IMR-90 (cell line): ENCODE results near the gene SLC30A10. TPM values are rescaled to one million over a fixed set of nuclear protein-coding genes. Genes with fewer than 3 reads are reported as not detected.
"Not testable (repeated sequence)": the region's sequence is repeated elsewhere in the genome, so short reads cannot be mapped to it uniquely, and the experiment has no call there.

Experiments used
- ATAC-seq: fragments of 200-7000 bp; cut with Tn5 transposase; 2 replicates; pipeline ENCODE4 v1.9.1; 2020; ENCODE audit warnings: low read depth, mild to moderate bottlenecking, moderate library complexity
- BruUV-seq: library from RNA; stranded (reverse); fragments of 400-500 nt; replicated peaks from 2 replicates; lab custom pipeline; 2021; lab: Mats Ljungman, UMichigan
- CTCF ChIA-PET: fragments of 300-600 bp; formaldehyde crosslinking; extraction: SDS; loops from one replicate; lab custom pipeline; 2021; ENCODE audit warnings: antibody characterized with exemption; lab: Yijun Ruan, JAX
- POLR2A ChIA-PET: fragments of 300-600 bp; sonication (Branson Sonifier 250); formaldehyde crosslinking; loops from one replicate; lab custom pipeline; 2022; ENCODE audit warnings: antibody characterized with exemption; ENCODE audit not compliant: unreplicated experiment; lab: Charles Lee
- DNase-seq: peaks from one replicate; pipeline ENCODE4 v3.0.0; 2013
- H2AFZ ChIP-seq: replicated peaks from 2 replicates; pipeline ENCODE3; 2013; ENCODE audit warnings: low read length, mild to moderate bottlenecking; ENCODE audit not compliant: poor library complexity
- H2AK5ac ChIP-seq: 2 replicates; pipeline ENCODE4 v1.6.1; 2013; ENCODE audit warnings: low read depth, low read length, inconsistent platforms
- H2AK9ac ChIP-seq: replicated peaks from 2 replicates; pipeline ENCODE3; 2013; ENCODE audit warnings: mild to moderate bottlenecking, low read depth, low read length, moderate library complexity; ENCODE audit not compliant: poor library complexity
- H2BK120ac ChIP-seq: 2 replicates; pipeline ENCODE4 v1.6.1; 2013; ENCODE audit warnings: low read depth, low read length, inconsistent platforms
- H2BK15ac ChIP-seq: 3 replicates; pipeline ENCODE4 v1.6.1; 2013; ENCODE audit warnings: low read depth, low read length, inconsistent platforms
- H2BK20ac ChIP-seq: 2 replicates; pipeline ENCODE4 v1.6.1; 2013; ENCODE audit warnings: low read depth, mild to moderate bottlenecking, inconsistent platforms, low read length, moderate library complexity
- H2BK5ac ChIP-seq: 2 replicates; pipeline ENCODE4 v1.6.1; 2013; ENCODE audit warnings: mild to moderate bottlenecking, low read depth, low read length, inconsistent platforms; ENCODE audit not compliant: poor library complexity, severe bottlenecking
- H3K14ac ChIP-seq: replicated peaks from 2 replicates; pipeline ENCODE4 v1.6.1; 2013; ENCODE audit warnings: low read depth, low read length, inconsistent platforms
- H3K18ac ChIP-seq: 2 replicates; pipeline ENCODE4 v1.6.1; 2013; ENCODE audit warnings: low read depth, low read length, control low read depth
- H3K23ac ChIP-seq: 2 replicates; pipeline ENCODE4 v1.6.1; 2013; ENCODE audit warnings: low read depth, low read length, inconsistent platforms
- H3K27ac ChIP-seq: 2 replicates; pipeline ENCODE4 v1.5.1; 2013; ENCODE audit warnings: mild to moderate bottlenecking, control low read depth, low read length; ENCODE audit not compliant: insufficient read depth
- H3K27me3 ChIP-seq: 2 replicates; pipeline ENCODE4 v1.6.1; 2013; ENCODE audit warnings: low read length; ENCODE audit not compliant: control insufficient read depth, insufficient read depth
- H3K36me3 ChIP-seq: 2 replicates; pipeline ENCODE4 v1.6.1; 2013; ENCODE audit warnings: low read length, mixed read lengths; ENCODE audit not compliant: control insufficient read depth, insufficient read depth
- H3K4ac ChIP-seq: 2 replicates; pipeline ENCODE4 v1.6.1; 2013; ENCODE audit warnings: low read depth, low read length, inconsistent platforms
- H3K4me1 ChIP-seq: 2 replicates; pipeline ENCODE4 v1.6.1; 2013; ENCODE audit warnings: low read length, mixed read lengths; ENCODE audit not compliant: control insufficient read depth, insufficient read depth
- H3K4me2 ChIP-seq: 2 replicates; pipeline ENCODE4 v1.6.1; 2013; ENCODE audit warnings: low read depth, mild to moderate bottlenecking, control low read depth, low read length, moderate library complexity
- H3K4me3 ChIP-seq: 2 replicates; pipeline ENCODE4 v1.5.1; 2013; ENCODE audit warnings: low read depth, mild to moderate bottlenecking, control low read depth, low read length, moderate library complexity; ENCODE audit not compliant: insufficient read depth
- H3K56ac ChIP-seq: 2 replicates; pipeline ENCODE4 v1.6.1; 2013; ENCODE audit warnings: low read length, inconsistent platforms; ENCODE audit not compliant: insufficient read depth; ENCODE audit errors: extremely low read depth
- H3K79me1 ChIP-seq, 2 experiments: 2 replicates each; pipeline ENCODE4 v1.6.1; 2013; ENCODE audit warnings: low read length in 2 of 2, inconsistent platforms in 1 of 2, low read depth in 1 of 2
- H3K9ac ChIP-seq: 2 replicates; pipeline ENCODE4 v1.6.1; 2013; ENCODE audit warnings: low read depth, low read length, control low read depth
- H3K9me1 ChIP-seq: 2 replicates; pipeline ENCODE4 v1.6.1; 2013; ENCODE audit warnings: low read length, inconsistent platforms; ENCODE audit not compliant: insufficient read depth
- H3K9me3 ChIP-seq: 2 replicates; pipeline ENCODE4 v1.6.1; 2013; ENCODE audit warnings: low read length; ENCODE audit not compliant: control insufficient read depth, insufficient read depth
- H4K20me1 ChIP-seq: 2 replicates; pipeline ENCODE4 v1.6.1; 2013; ENCODE audit warnings: low read length, inconsistent platforms; ENCODE audit not compliant: insufficient read depth
- H4K5ac ChIP-seq: 2 replicates; pipeline ENCODE4 v1.6.1; 2013; ENCODE audit warnings: mild to moderate bottlenecking, low read depth, low read length, control low read depth
- H4K8ac ChIP-seq, 2 experiments: 2 replicates each; pipeline ENCODE4 v1.6.1; 2013; ENCODE audit warnings: low read depth in 2 of 2, low read length in 2 of 2, control low read depth in 1 of 2, inconsistent platforms in 1 of 2
- H4K91ac ChIP-seq: 2 replicates; pipeline ENCODE4 v1.6.1; 2013; ENCODE audit warnings: low read depth, low read length, inconsistent platforms; ENCODE audit not compliant: insufficient read depth
- whole genome bisulfite sequencing, 2 experiments: methylation state at CpG; one replicate each; pipeline versions ENCODE4 v1.1.5 to v1.1.7; 2013; ENCODE audit warnings: missing lambda C conversion rate in 2 of 2; ENCODE audit not compliant: insufficient read length in 1 of 2; ENCODE audit errors: extremely low coverage in 2 of 2; 5-methylcytosine and 5-hydroxymethylcytosine counted together
- dilution Hi-C: fragments of 300-500 bp; cut with HindIII; formaldehyde crosslinking; loops from one replicate; pipeline ENCODE4 v1.14.3; 2018; ENCODE audit warnings: low sequenced_read_pairs; ENCODE audit not compliant: unreplicated experiment
- in situ Hi-C: fragments of 300-500 bp; cut with MboI; formaldehyde crosslinking; loops from 3 replicates; pipeline ENCODE4 v1.14.3; 2019; ENCODE audit warnings: low sequenced_read_pairs, inconsistent platforms, mixed read lengths
- intact Hi-C: fragments of 100-400 bp; cut with micrococcal nuclease; formaldehyde crosslinking; loops from 2 replicates; pipeline ENCODE4 v1.10.0; 2022
- polyA plus RNA-seq, 3 experiments: library from polyadenylated mRNA; depleted of rRNA; stranded (reverse); fragments of >200 nt; gene quantifications; 2 replicates each; pipeline ENCODE4 v1.2.3, GENCODE V29; 2012; ENCODE audit warnings: low replicate concordance in 1 of 3
- total RNA-seq: library from RNA; depleted of rRNA; stranded (reverse); fragments of >200 nt; gene quantifications from 2 replicates; pipeline ENCODE4 v1.2.3, GENCODE V29; 2012

SLC30A10 gene
- total and polyA plus RNA-seq, 2 of the 4 experiments (the other 2 are of a cell fraction) = not detected

GRCh38 chr1:219906565-219906923, 21.8 kb downstream of the SLC30A10 start:
- H3K9me3 ChIP-seq, H3K27me3 ChIP-seq, H3K18ac ChIP-seq, H3K4me2 ChIP-seq, H3K9ac ChIP-seq, H2BK120ac ChIP-seq, H2AK5ac ChIP-seq, H3K56ac ChIP-seq, CTCF ChIA-PET, H3K9me1 ChIP-seq, H3K14ac ChIP-seq, H3K27ac ChIP-seq, H3K4me3 ChIP-seq, H4K5ac ChIP-seq, H3K4me1 ChIP-seq, in situ Hi-C loops, H2AK9ac ChIP-seq, H3K4ac ChIP-seq, dilution Hi-C loops, H3K36me3 ChIP-seq, H2BK20ac ChIP-seq, H2BK15ac ChIP-seq, H3K23ac ChIP-seq, H2BK5ac ChIP-seq, ATAC-seq, DNase-seq, H4K8ac ChIP-seq, BruUV-seq, intact Hi-C loops, POLR2A ChIA-PET, H4K91ac ChIP-seq, H4K20me1 ChIP-seq, H3K79me1 ChIP-seq, H2AFZ ChIP-seq: not testable (repeated sequence)
- WGBS, 2 experiments = no CpG with 5 or more reads among the region's 8 CpGs
